Stimulated activated naive CD8-positive, alpha-beta T cell treated with anti-CD3 and anti-CD28 coated beads, Interleukin-15, amount 100 ng/mL, for 72 hours (primary cell): ENCODE results near the gene PPP1R1B.

ENCODE experiments used
- ATAC-seq: fragments of 150-1000 bp; cut with Tn5 transposase; 2 replicates; pipeline ENCODE4 v1.10.0; 2021; ENCODE audit warnings: mild to moderate bottlenecking, moderate library complexity
- DNase-seq, 2 donors: peaks; one replicate each; pipeline ENCODE4 v3.0.0; 2021 to 2022
- H3K27ac Mint-ChIP-seq, 2 donors: one replicate each; pipeline ENCODE4 v1.8.0; 2022; ENCODE audit warnings: mild to moderate bottlenecking in 2 of 2, mixed read lengths in 2 of 2, moderate library complexity in 2 of 2
- H3K27me3 Mint-ChIP-seq: one replicate; pipeline ENCODE4 v1.8.0; 2022; ENCODE audit warnings: mixed read lengths
- H3K4me1 Mint-ChIP-seq: one replicate; pipeline ENCODE4 v1.8.0; 2022; ENCODE audit warnings: mild to moderate bottlenecking, mixed read lengths
- H3K4me3 Mint-ChIP-seq, 2 donors: one replicate each; pipeline ENCODE4 v1.8.0; 2022; ENCODE audit warnings: mild to moderate bottlenecking in 2 of 2, mixed read lengths in 2 of 2, moderate library complexity in 1 of 2
- H3K9me3 Mint-ChIP-seq, 2 donors: one replicate each; pipeline ENCODE4 v1.8.0; 2022; ENCODE audit warnings: mixed read lengths in 2 of 2

The PPP1R1B gene

GRCh38 chr17:39606434-39607056, 20.2 kb upstream of the PPP1R1B start:
- Mint-ChIP-seq H3K27ac (no peak overlapping the region), H3K4me1 (peaks cover 38% of the 10 kb centered on the region), H3K4me3 (peak overlapping the region; percentile 48 to 73), H3K27me3 (peaks cover 95% of the 10 kb centered on the region), H3K9me3 (no peaks in the 10 kb centered on the region)
- peak; percentile 44 for ATAC-seq
- peak in 1 of 2 donors; percentile 11 for DNase-seq

- ATAC-seq (no peak), DNase-seq (peak in 1 of 2 donors; percentile 7)
- H3K4me3 Mint-ChIP-seq, result peak overlapping the region; percentile 48 to 73
- no peaks in the 10 kb centered on the region for H3K9me3 Mint-ChIP-seq
- H3K4me1 Mint-ChIP-seq, result peaks cover 37% of the 10 kb centered on the region
- H3K27ac Mint-ChIP-seq, result peak overlapping the region in 1 of 2 donors; percentile 59
- H3K27me3 Mint-ChIP-seq, result peaks cover 90% of the 10 kb centered on the region
Measured at GRCh38 chr17:39607057-39607850, 19.5 kb upstream of the PPP1R1B start.

DNA sequence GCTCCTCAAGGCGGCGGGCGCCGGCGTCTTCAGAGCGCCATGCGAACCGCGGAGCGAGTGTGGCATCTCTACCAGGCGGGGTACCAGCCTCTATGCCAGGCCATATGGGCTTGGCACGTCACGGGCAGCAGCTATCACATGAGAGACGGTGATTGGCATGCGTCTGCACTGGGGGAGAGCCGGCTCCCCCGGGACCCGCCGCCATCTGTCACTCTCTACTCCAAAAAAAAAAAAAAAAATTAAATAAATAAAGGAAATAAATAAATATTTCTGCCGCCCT, 19.0 kb upstream of the PPP1R1B start, which contains the start of gene NEUROD2:
TSS of gene NEUROD2 (minus strand) at position 70 of the 280 bp plus-strand sequence. CDS start 1,321 bp downstream, outside the sequence.
- H3K4me3 Mint-ChIP-seq, result peak within 1 kb of the TSS; percentile 48 to 73
- ATAC-seq (no peak), DNase-seq (peak in 1 of 2 donors; percentile 8)
- peaks cover 38% of the 10 kb centered on the region for H3K4me1 Mint-ChIP-seq
- H3K9me3 Mint-ChIP-seq, result no peaks in the 10 kb centered on the region
- peaks cover 88% of the 10 kb centered on the region for H3K27me3 Mint-ChIP-seq
- peak within 1 kb of the TSS in 1 of 2 donors; percentile 59 for H3K27ac Mint-ChIP-seq

- ATAC-seq (no peak), DNase-seq (peak in 1 of 2 donors; percentile 9)
- H3K4me3 Mint-ChIP-seq, result no peak overlapping the region
- H3K4me1 Mint-ChIP-seq, result peaks cover 39% of the 10 kb centered on the region
- no peaks in the 10 kb centered on the region for H3K9me3 Mint-ChIP-seq
- no peak overlapping the region for H3K27ac Mint-ChIP-seq
- H3K27me3 Mint-ChIP-seq, result peaks cover 88% of the 10 kb centered on the region
Measured at GRCh38 chr17:39608142-39608981, 18.4 kb upstream of the PPP1R1B start.

- Mint-ChIP-seq H3K4me1 (peaks cover 33% of the 10 kb centered on the region), H3K27me3 (peaks cover 85% of the 10 kb centered on the region), H3K27ac (no peak overlapping the region), H3K4me3 (no peak overlapping the region), H3K9me3 (no peaks in the 10 kb centered on the region)
- no peak for ATAC-seq
- DNase-seq, result no peak
Measured at GRCh38 chr17:39609416-39610025, 17.2 kb upstream of the PPP1R1B start.

GRCh38 chr17:39611401-39612112, 15.2 kb upstream of the PPP1R1B start:
- no peak for DNase-seq
- H3K4me3 Mint-ChIP-seq, result no peak overlapping the region

DNA sequence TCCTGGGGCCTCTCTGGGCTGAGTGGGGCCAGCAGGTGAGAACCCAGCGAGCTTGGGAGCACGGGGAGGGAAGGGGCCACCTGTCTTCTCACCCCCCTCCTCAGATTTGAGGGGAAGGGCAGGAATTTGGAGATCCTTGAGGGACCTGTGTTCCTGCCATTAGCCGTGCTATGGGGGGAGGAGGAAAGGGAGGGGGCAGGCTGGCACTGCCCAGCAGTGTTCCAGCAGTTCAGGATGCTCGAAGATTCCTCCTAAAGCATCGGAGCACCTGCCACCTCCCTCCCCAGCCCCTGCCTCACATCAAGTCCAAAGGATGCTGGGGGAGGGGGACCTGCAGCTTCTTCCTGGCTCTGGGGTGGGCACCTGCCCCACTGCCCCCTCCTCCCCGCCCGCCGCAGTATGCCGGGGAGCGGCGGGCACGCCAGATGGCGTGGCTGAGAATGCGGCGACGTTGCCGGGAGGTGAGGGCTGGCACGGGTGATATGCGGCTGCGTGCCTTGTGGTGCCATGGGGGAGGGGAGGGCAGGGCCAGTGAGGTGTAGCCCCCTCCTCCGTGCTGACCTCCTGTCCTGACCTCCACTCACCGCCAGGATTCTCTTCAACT, 14.4 kb upstream of the PPP1R1B start:
- Mint-ChIP-seq H3K9me3 (no peaks in the 10 kb centered on the region), H3K4me1 (peaks cover 8% of the 10 kb centered on the region), H3K27me3 (peaks cover 76% of the 10 kb centered on the region), H3K27ac (peak overlapping the region in 1 of 2 donors; percentile 63), H3K4me3 (no peak overlapping the region)
- no peak for ATAC-seq
- no peak for DNase-seq

More at GRCh38 chr17:39611401-39612112, 15.2 kb upstream of the PPP1R1B start:
- H3K9me3 Mint-ChIP-seq, result no peaks in the 10 kb centered on the region
- ATAC-seq, result no peak
- H3K27ac Mint-ChIP-seq, result peak overlapping the region in 1 of 2 donors; percentile 50
- H3K27me3 Mint-ChIP-seq, result peaks cover 85% of the 10 kb centered on the region
- peaks cover 16% of the 10 kb centered on the region for H3K4me1 Mint-ChIP-seq

GRCh38 chr17:39612935-39613464, 13.8 kb upstream of the PPP1R1B start:
- peak overlapping the region in 1 of 2 donors; percentile 63 for H3K27ac Mint-ChIP-seq
- peaks cover 6% of the 10 kb centered on the region for H3K4me1 Mint-ChIP-seq
- H3K9me3 Mint-ChIP-seq, result no peaks in the 10 kb centered on the region
- no peak for DNase-seq
- no peak for ATAC-seq
- H3K27me3 Mint-ChIP-seq, result peaks cover 70% of the 10 kb centered on the region
- no peak overlapping the region for H3K4me3 Mint-ChIP-seq

- H3K27me3 Mint-ChIP-seq, result peaks cover 68% of the 10 kb centered on the region
- no peak overlapping the region for H3K4me3 Mint-ChIP-seq
- peak overlapping the region in 1 of 2 donors; percentile 36 for H3K27ac Mint-ChIP-seq
- DNase-seq (no peak), ATAC-seq (no peak)
- H3K9me3 Mint-ChIP-seq, result no peaks in the 10 kb centered on the region
- H3K4me1 Mint-ChIP-seq, result peaks cover 14% of the 10 kb centered on the region
Measured at GRCh38 chr17:39614545-39615157, 12.1 kb upstream of the PPP1R1B start.

GRCh38 chr17:39615434-39615833, 11.3 kb upstream of the PPP1R1B start:
- Mint-ChIP-seq H3K4me3 (no peak overlapping the region), H3K4me1 (peaks cover 14% of the 10 kb centered on the region), H3K27ac (no peak overlapping the region), H3K9me3 (no peaks in the 10 kb centered on the region), H3K27me3 (peaks cover 64% of the 10 kb centered on the region)
- DNase-seq (no peak), ATAC-seq (no peak)

DNA sequence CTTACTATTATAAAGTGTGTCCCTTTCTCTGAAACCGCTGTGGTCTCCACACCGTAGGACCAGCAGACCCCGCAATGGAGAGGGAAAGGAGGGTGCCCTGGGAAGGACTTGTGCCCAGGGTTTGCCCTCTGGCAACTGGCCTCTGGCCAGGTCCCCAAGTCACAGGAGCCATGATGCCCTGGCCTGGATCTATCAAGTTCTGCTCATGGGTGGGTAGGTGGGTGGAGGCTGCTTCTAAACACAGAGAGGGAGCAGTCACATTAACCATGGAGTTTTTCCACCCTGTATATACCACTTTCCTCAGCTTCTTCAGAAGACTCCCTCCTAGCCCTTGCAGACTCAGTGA, 9.7 kb upstream of the PPP1R1B start:
- Mint-ChIP-seq H3K27me3 (peaks cover 56% of the 10 kb centered on the region), H3K9me3 (no peaks in the 10 kb centered on the region), H3K27ac (no peak overlapping the region), H3K4me1 (peaks cover 20% of the 10 kb centered on the region), H3K4me3 (peak overlapping the region; percentile 67 to 69)
- no peak for DNase-seq
- ATAC-seq, result no peak

- Mint-ChIP-seq H3K27ac (peak overlapping the region in 1 of 2 donors; percentile 19), H3K27me3 (peaks cover 54% of the 10 kb centered on the region), H3K9me3 (no peaks in the 10 kb centered on the region), H3K4me3 (peak overlapping the region; percentile 78 to 84), H3K4me1 (peaks cover 26% of the 10 kb centered on the region)
- DNase-seq, result peak in 1 of 2 donors; percentile 43
- peak; percentile 60 for ATAC-seq
Measured at GRCh38 chr17:39617446-39618245, 9.1 kb upstream of the PPP1R1B start.

GRCh38 chr17:39618246-39618913, 8.4 kb upstream of the PPP1R1B start:
- Mint-ChIP-seq H3K27me3 (peaks cover 50% of the 10 kb centered on the region), H3K9me3 (no peaks in the 10 kb centered on the region)
- no peak for DNase-seq

More at GRCh38 chr17:39618246-39618913, 8.4 kb upstream of the PPP1R1B start:
- peaks cover 25% of the 10 kb centered on the region for H3K4me1 Mint-ChIP-seq
- peak overlapping the region; percentile 78 to 84 for H3K4me3 Mint-ChIP-seq
- H3K27ac Mint-ChIP-seq, result peak overlapping the region; percentile 63 to 65
- ATAC-seq, result no peak
